Amniotic epithelial cell (primary cell): ENCODE measurements around the gene CDC42SE2.
"Not testable (repeated sequence)": the region's sequence is repeated elsewhere in the genome, so short reads cannot be mapped to it uniquely, and the experiment has no call there.

Source experiments
- DNase-seq: peaks from one replicate; pipeline ENCODE4 v3.0.0-alpha.2; 2010; ENCODE audit warnings: low read depth

The CDC42SE2 gene

GRCh38 chr5:131250751-131251475 is 12.9 kb upstream of the CDC42SE2 start:
- DNase-seq = no peak

GRCh38 chr5:131252824-131253171 is 11.1 kb upstream of the CDC42SE2 start:
- no peak for DNase-seq

- not testable (repeated sequence) for DNase-seq
Observed at GRCh38 chr5:131254025-131254424, 9.8 kb upstream of the CDC42SE2 start.

- DNase-seq = no peak
Observed at GRCh38 chr5:131254741-131255140, 9.1 kb upstream of the CDC42SE2 start.

DNA sequence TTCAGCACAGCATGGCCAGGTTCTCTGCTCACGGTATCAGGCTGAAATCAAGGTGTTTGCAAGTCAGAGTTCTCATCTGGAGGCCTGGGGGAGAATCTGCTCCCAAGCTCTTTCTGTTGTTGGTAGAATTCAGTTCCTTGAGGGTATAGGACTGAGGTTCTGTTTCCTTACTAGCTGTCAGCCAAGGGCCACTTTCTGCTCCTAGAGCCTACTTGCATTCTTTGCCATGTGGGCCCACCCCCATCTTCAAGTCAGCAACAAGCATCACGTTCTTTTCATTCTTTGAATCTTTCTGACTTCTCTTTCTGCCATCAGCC is 7.4 kb upstream of the CDC42SE2 start:
- DNase-seq = no peak

- DNase-seq = no peak
Observed at GRCh38 chr5:131258733-131259132, 5.1 kb upstream of the CDC42SE2 start.

- no peak for DNase-seq
Observed at GRCh38 chr5:131259326-131259725, 4.5 kb upstream of the CDC42SE2 start.

- DNase-seq = peak; percentile 68
Observed at GRCh38 chr5:131260895-131261294, 3.0 kb upstream of the CDC42SE2 start.

- no peak for DNase-seq
Observed at GRCh38 chr5:131261483-131261882, 2.4 kb upstream of the CDC42SE2 start.

GRCh38 chr5:131262953-131263541 is 806 bp upstream of the CDC42SE2 start:
- DNase-seq = no peak

DNA sequence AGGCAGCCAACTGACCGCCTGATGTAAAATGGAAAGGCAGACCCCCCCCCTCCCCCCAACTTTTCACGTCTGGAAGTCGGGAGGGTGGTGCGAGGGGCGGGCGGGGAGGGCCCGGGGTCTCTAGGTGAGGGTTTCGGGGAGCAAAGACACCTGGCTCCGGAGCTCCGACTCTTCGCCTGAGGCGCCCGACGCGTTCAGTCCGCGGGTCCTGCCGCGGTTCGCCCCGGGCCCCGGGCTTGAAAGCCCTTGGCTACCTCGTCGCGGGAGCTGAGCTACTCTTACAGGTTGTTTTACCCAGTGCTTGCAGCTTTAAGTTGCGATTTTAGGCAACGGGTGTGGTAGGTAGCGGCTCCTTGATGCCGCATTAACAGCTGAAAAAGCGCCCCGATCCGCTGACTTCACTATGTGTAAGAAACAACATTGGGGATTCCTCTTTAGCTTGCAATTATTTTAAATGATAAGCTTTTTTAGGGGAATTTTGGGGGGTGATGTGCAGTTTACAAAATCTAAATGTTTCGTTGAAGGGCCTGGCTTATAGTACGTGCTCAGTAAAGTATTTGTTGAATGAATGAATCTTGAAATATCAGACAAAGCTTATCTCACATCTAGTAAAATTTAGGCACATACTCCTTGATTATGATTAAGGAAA is 722 bp downstream of the CDC42SE2 start:
- no peak for DNase-seq

GRCh38 chr5:131265311-131265803 is 1.5 kb downstream of the CDC42SE2 start:
- peak; percentile 33 for DNase-seq

DNA sequence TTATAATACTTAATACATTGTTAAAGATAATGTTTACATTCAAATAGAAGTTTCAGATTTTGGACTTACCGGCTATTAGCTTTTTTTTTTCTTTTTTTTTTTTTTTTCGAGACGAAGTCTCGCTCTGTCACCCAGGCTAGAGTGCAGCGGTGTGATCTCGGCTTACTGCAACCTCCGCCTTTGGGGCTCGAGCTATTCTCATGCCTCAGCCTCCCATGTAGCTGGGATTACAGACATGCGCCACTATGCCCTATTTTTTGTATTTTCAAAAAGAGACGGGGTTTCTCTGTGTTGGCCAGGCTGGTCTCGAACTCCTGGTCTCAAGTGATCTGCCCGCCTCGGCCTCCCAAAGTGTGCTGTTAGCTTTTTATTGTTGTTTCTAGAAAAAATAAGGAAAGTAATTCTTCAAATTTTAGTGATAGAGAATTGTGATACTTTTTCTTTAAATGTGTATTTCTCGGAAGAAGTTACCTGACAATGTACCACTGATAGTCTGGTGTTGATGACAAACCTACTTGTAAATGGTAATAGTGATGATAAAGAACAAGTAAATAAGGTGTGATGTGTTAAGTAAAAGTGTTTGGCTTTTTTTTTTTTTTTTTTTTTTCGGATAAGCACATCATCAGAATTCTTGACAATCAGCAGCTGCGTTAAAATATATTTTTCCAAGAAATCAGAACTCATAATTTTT is 2.7 kb downstream of the CDC42SE2 start:
- DNase-seq = no peak

GRCh38 chr5:131268758-131269370 is 5.0 kb downstream of the CDC42SE2 start:
- no peak for DNase-seq

DNA sequence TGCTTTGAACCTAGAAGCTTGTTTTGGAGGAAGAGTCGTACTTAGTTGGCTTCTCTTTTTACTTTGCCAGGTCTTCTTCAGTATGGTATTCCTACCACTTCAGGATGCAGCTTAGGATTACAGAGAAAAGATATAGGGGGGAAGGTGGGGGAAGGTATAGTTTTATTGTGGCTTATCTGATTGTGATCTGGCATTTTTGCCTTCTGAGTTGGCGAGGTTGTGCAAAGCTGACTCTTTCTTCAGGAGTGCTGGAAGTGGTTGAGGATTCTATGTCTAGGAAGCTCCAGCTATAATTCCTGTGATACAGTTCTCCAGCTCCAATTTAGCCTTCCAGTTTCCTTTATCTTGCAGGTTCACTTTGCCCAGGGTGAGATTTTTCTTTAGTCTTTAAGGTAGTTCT is 7.0 kb downstream of the CDC42SE2 start:
- peak; percentile 71 for DNase-seq

DNA sequence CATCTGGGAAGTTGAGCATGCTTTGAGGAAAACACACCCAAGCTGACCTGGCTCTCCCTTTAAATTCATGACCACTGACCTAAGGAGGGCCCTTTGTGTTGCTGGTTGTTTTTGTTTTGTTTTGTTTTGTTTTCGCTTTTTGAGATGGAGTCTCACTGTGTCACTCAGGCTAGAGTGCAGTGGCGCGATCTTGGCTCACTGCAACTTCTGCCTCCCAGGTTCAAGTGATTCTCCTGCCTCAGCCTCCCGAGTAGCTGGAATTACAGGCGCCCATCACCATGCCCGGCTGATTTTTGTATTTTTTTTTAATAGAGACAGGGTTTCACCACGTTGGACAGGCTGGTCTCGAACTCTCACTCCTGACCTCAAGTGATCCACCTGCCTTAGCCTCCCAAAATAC is 8.0 kb downstream of the CDC42SE2 start:
- not testable (repeated sequence) for DNase-seq

DNA sequence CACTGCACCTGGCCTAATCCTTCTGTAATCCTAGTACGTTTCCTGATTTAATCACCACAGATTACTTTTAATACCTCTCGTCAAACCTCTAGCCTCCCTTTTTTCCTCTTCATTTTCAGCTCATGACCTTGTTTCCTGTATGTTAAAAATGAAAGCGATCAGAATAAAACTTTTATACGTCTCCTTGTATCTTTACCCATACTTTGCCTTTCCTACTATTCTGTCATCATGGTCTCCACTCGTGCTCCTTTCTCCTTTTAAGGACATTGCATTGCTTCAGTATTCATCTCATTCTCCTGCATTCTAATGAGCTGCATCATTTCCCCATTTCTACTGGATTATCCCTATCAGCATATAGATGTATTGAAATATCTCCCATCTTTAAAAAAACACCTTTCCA is 8.5 kb downstream of the CDC42SE2 start:
- DNase-seq = no peak

DNA sequence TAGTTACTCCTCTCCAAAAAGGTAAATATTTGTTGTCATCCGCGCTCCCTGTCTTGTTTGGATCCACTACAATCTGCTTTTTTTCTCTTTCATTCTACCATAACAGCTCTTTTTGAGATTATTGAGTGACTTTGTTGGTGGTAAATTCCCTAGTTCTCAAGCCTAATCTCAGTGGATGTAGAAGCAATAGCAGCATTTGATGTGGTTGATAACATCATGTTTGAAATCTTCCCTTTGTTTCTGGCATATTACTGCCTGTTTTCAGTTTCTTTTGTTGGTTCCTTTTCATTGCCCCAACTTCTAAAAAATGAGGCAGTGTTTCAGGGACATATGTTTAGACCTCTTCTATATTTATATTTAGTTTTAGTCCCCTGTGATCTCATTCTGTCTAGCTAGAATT is 8.9 kb downstream of the CDC42SE2 start:
- DNase-seq = no peak

DNA sequence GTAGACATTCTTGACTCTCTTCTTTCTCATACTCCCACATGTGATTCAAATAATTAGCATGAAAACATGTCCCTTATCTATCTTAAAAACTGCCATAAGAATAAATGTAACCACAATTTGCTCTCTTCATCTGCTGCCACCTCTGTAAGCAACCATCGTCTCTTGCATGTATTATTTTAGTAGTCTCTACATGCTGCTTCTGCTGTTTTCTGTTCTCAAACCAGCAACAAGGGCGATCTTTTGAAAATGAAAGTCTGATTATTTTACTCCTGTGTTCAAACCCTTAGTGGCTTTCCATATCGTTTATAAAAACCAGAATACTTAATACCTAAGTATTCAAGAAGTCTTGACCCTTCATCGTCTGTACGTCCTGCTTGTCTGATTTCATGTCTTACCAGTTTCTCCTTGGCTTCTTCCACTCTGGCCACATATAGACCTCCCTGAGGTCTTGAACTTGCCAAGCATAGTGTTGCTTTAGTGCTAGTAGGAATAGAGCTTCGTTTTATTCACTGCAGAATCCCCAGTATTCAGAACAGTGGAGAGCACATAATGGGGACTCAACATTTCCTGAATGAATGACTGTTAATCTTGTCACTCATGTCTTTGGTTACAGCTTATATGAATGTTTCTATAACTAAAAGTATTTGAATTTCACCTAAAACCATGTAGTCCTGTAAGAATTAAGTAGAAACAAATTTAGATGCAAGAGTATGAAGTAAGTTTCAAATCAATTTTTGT is 10.6 kb downstream of the CDC42SE2 start:
- DNase-seq = no peak

DNA sequence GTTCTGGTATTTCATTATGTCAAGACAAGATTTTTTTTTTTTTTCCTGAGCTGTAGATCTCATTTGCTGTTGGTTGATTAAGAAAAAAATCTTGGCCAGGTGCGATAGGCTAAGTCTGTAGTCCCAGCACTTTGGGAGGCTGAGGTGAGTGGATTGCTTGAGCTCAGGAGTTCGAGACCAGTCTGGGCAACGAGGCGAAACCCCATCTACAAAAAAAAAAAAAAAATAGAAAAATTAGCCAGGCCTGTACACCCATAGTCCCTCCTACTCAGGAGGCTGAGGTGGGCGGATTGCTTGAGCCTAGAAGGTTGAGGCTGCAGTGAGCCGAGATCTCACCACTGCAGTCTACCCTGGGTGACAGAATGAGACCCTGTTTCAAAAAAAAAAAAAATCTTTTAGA is 12.2 kb downstream of the CDC42SE2 start:
- no peak for DNase-seq

GRCh38 chr5:131277447-131277846 is 13.6 kb downstream of the CDC42SE2 start:
- DNase-seq = no peak
